HT1080 (cell line): ENCODE data around the gene KIAA0586. TPM values are rescaled to one million over a fixed set of nuclear protein-coding genes. Genes with fewer than 3 reads are reported as not detected.
A peak's percentile ranks its signal among the peaks of the same experiment; 100 is the strongest.
"Not testable (repeated sequence)": the region's sequence is repeated elsewhere in the genome, so short reads cannot be mapped to it uniquely, and the experiment has no call there.

ENCODE experiments used
- DNase-seq: peaks from one replicate; pipeline ENCODE4 v3.0.0-alpha.2; 2015; ENCODE audit warnings: low read depth
- polyA plus RNA-seq, 2 experiments: library from polyadenylated mRNA; depleted of rRNA; stranded (reverse); fragments of >200 nt; gene quantifications; 2 replicates each; pipeline ENCODE4 v1.2.3, GENCODE V29; 2015
- total RNA-seq: library from RNA; depleted of rRNA; stranded (reverse); fragments of >200 nt; shearing (Covaris generic); gene quantifications from 2 replicates; pipeline ENCODE4 v1.2.3, GENCODE V29; 2014; rRNA removed

KIAA0586 gene
- total RNA-seq = 27.2 and 34.2 TPM in 2 replicates
- 17.0 and 21.2 TPM in 2 replicates for polyA plus RNA-seq (2015; cell fraction: cytosol; rRNA removed)
- polyA plus RNA-seq (2015; cell fraction: nucleus; rRNA removed) = 48.9 and 52.7 TPM in 2 replicates

DNA sequence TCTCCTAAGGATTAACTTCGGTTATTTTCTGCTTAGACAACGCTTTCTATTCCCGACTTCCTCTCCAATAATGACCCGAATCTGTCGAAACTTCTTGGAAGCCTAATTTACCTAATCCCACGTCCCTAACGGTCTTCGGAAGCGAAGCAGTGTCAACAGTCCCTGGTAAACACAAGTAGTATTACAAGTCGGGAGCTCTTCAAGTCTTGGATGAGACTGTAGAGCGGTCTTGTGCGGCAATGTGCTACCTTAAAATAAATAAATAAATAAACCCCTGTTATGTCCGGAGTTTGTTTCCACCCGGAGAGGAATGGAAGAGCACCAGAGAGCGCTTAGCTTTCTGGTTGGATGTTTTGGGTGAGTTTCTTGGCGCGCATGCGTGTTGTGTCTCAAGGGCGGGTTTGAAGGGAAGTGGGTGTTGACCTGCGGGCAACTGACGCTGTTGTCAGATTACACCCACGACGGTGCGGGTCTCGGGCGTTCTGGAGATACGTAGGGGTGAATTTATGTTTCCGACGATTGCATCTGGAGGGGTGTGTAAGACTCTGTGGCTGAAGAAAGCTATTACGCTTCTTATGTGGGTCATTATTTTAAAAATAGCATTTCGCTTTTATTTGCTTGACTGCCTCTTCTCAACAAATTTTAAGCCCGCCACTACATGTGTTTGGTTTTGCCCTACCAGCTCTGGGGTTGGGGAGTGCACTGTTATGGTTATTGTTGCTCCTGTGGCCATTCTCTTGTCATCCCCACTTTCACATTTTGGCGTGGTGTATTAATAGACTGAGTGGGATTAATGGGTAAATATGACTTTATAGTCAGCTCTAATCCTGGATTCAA, at the start of gene KIAA0586, which contains the start of gene TIMM9:
Gene KIAA0586, plus strand, starts transcription at position 439 of the 837 bp plus-strand sequence. CDS start 546 bp downstream, outside the sequence.
Gene TIMM9, minus strand, starts transcription at position 251 of the 837 bp plus-strand sequence. CDS start 15,586 bp downstream, outside the sequence.
- peak; percentile 97 for DNase-seq

DNA sequence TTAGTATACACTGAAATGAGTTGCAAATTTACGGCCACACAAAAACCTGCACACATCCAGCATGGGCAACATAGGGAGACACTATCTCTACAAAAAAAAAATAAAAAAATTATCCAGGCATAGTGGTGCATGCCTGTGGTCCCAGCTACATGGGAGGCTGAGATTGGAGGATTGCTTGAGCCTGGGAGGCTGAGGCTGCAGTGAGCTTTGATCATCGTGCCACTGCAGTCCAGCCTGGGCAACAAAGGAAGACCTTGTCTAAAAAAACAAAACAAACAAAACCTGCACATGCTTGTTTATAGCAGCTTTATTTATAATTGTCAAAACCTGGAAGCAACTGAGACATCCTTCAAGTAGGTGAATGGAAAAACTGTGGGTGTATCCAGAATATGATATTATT, 36.7 kb upstream of the KIAA0586 start:
- DNase-seq = no peak

DNA sequence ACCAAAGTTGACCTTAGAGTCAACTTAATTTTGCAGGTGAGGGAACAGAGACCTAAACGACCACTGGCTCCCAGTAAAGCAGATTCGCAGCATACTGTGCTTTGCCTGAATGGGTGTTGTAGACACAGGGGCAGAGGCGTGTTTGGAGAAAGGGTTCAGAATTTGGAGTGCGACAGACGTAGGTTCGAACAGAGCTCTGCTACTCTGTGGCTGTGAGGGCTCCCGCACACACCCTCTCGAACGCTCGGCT, 32.0 kb upstream of the KIAA0586 start:
- DNase-seq = no peak

GRCh38 chr14:58395812-58396788, 31.4 kb upstream of the KIAA0586 start, which contains the start of gene TOMM20L:
TOMM20L (plus strand) TSS chr14:58395930; CDS start chr14:58395958, 28 bp downstream.
- DNase-seq = no peak

DNA sequence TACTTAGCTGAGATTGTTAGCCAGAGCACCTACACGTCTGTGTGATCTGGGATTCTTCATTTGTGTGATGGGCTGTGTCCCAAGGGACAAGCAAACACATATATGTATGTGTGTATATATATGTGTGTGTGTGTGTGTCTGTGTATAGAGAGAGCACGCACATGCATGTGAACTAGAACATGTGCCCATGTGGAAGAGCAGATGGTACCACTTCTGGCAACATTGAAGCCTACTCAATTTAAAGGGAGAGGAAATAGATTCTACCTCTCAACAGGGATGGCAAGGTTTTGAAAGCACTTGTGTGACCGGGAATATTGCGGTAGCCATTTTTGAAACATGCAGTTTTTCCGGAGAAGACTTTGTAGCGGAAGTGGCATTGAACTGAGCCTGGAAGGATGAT, 30.4 kb upstream of the KIAA0586 start:
- no peak for DNase-seq

DNA sequence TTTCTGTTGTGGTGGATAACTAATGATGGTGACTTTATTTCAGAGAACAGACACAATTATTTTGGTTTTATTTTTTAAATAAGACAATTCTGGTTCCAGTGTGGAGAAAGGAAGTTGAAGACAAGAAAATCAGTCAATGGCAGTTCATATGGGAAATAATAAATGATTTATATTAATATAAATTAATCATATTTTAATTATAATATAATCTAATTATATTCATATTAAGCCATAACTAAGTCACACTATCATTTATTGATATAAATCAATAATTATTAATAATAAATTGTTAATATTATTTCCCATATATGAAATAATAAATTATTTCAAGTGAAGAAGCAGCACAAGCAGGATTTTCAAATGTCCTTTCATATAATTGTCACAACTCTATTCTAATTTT, 29.0 kb upstream of the KIAA0586 start:
- DNase-seq = no peak

- DNase-seq = no peak
Measured at GRCh38 chr14:58398895-58399294, 28.6 kb upstream of the KIAA0586 start.

DNA sequence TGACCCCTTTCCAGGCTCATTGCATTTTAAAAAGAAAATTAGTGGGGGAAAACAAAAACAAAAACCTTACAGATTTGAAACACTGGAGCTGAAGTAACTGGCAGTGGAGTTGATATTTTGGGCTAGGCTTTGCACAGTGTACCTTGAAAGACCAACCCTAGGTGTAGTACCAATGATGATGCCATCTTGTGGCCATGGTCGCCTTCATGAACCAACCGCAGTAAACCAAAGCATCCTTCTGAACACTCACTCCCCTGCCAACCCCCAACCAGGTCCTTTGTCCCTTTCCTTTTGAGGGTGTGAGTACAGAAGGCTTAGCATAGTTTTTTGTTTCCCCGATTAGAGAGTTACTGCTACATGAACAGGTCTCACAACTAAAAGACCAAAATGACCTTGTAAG, 25.9 kb upstream of the KIAA0586 start:
- no peak for DNase-seq

DNA sequence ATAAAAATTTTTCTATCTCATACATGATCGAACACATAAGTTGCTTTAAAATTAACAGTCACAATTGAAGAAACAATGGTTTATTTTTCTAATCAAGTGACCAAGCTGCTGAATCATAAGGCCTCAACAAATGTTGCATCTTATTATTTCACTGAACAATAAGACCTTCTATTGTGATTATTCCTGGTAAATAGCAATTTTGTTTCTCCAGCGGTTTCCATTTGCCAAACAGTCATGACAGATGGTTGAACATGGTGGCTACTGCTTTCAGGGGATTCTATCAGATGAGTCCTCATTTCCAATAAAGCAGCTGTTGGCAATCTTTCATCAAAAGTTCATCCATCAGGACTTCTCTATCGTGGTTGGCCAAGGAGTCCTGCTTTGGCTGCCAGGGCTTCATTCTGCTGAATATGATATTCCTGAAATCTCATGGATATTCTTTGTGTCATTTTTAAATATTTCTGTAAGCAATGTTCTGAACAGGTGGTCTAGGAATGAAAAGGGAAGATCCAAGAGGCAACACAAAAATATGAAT, 18.8 kb upstream of the KIAA0586 start:
- no peak for DNase-seq

- DNase-seq = no peak
Measured at GRCh38 chr14:58414845-58415244, 12.7 kb upstream of the KIAA0586 start.

- DNase-seq = no peak
Measured at GRCh38 chr14:58415636-58416547, 11.6 kb upstream of the KIAA0586 start.

- not testable (repeated sequence) for DNase-seq
Measured at GRCh38 chr14:58416934-58417333, 10.6 kb upstream of the KIAA0586 start.

DNA sequence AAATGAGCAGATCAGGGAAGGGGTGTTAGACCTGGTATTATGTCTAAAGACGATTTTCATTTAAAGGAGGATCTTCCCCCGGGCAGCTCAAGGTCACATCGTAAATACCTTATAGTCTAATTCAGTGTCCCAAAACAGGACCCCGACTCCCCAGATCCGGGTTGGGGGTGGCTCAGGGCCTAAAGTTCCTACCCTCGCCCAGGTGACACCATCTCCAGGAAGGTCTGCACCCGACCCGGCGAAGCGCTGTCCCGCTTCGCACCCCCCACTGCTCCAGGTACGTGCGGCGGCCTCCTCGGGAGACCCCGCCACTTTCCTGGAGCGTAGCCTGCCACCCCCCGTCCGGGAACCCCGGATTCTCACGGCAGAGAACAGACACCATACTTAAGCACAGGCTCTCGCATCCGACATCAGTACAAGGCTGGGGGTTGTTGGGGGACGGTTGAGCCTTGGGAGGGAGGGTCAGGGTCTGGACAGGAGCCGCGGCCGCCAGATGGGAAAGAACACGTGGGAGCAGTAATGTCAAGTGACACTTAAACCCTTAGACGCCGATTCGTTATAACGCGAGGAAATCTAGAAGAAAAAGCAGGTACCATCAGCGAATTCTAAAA, 744 bp upstream of the KIAA0586 start:
- no peak for DNase-seq

DNA sequence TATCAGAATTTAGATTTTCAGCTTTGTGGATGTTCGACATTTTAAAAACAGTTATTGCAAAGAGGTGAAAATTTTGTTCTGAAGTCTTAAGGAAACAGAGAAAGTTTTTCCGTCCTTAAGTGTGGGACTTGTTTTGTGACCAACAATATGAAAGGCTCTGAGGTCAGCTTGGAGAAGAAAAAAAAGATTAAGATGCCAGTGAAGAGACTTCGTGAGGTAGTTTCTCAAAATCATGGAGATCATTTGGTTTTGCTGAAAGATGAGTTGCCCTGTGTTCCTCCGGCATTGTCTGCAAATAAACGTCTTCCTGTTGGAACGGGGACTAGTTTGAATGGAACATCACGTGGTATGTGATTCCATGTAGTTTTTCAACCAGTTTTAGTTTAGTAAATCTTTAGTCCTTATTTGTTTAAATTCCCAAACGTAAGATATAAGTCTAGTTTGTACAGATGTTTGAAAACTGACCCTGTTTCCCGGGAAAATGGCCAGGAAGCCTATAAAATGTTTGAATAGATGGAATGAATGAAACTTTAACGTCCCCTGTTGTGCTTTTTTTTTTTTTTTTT, 682 bp downstream of the KIAA0586 start:
- DNase-seq = peak; percentile 44

DNA sequence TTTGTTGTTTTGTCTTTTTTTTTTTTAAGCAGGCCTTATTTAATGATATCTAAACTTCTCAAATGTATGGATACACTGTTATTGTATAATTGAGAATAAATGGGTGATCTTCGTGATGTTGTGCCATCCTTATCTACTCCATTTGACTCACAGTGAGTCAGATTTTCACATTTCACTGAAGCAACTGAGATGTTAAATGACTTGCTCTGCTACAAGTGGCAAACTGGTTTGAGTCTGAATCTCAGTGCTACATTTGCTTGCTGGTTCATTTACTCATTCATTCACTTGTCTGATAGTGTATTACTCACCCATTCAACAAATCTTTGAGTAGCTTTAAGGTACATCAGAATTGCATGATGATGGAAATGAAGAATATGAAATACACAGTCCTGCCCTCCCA, 2.6 kb downstream of the KIAA0586 start:
- DNase-seq = peak; percentile 42

- no peak for DNase-seq
Measured at GRCh38 chr14:58439476-58439875, 12.0 kb downstream of the KIAA0586 start.

DNA sequence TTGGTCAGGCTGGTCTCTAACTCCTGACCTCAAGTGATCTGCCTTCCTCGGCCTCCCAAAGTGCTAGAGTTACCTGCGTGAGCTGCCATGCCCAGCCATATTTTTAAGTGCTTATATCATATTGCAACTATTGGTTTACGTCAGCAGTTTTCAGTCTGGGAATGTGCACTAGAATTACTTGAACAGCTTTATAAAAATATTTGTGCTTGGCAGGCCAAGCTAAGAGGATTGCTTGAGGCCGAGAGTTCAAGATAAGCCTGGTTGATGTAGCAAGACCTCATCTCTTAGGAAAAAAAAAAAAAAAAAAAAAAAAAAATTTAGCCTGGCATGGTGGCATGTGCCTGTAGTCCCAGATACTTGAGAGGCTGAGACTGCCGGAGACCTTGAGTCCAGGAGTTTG, 17.1 kb downstream of the KIAA0586 start:
- DNase-seq = no peak

DNA sequence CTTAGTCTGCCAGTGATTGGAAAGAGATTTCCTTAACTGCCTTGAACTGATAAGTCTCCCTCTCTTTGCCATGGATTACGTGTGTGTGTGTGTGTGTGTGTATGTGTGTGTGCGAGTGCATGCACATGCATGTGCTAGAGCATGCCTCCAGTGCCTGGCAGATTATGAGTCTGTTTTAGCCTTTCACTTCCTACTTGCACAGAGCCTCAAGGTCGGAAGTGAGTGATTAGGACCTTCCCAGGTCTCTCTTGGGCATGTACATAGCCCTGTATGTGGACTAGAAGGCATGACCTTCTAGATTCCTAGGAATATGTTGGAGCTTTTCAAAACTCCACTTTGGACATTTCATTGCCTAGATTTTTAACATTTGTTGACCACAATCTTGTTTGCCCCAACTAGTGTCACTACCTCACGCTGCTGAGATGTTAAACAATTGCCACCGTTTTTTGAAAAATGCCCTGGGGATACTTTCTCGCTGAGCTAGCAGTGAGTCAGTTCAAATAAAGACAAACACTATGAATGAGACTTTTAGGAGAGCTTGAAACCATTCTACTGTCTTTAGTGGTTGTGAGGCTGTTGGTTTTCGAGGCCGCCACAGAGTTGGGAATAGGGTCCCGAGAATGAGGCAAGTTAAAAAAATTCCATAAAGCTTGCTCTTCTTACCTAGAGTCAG, 28.2 kb downstream of the KIAA0586 start:
- DNase-seq = peak; percentile 55

DNA sequence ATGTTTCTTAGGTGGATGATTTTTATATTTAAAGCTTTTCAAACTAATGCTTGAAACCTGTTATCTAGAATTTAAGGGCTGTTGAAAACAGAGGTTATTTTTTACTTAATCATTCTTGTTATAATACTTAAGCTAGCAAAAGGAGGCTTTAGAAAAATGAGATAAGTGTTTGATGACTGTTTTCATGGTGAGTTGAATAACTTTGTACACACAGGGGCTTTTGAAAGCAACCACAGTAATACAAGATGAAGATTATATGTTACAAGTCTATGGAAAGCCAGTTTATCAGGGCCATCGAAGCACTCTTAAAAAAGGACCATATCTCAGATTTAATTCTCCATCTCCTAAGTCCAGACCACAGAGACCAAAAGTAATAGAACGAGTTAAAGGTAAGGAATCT, 33.3 kb downstream of the KIAA0586 start:
- DNase-seq = no peak
